Activated CD8-positive, alpha-beta memory T cell treated with anti-CD3 and anti-CD28 coated beads, Interleukin-2, amount 50 U/mL, for 1 hour (primary cell): ENCODE measurements around the gene APOBEC3A.
A peak's percentile ranks its signal among the peaks of the same experiment; 100 is the strongest.
"Not testable (repeated sequence)": the region's sequence is repeated elsewhere in the genome, so short reads cannot be mapped to it uniquely, and the experiment has no call there.

Experiments
- DNase-seq: peaks from one replicate; pipeline ENCODE4 v3.0.0-alpha.2; 2020; ENCODE audit errors: extremely low read depth

Gene APOBEC3A

DNA sequence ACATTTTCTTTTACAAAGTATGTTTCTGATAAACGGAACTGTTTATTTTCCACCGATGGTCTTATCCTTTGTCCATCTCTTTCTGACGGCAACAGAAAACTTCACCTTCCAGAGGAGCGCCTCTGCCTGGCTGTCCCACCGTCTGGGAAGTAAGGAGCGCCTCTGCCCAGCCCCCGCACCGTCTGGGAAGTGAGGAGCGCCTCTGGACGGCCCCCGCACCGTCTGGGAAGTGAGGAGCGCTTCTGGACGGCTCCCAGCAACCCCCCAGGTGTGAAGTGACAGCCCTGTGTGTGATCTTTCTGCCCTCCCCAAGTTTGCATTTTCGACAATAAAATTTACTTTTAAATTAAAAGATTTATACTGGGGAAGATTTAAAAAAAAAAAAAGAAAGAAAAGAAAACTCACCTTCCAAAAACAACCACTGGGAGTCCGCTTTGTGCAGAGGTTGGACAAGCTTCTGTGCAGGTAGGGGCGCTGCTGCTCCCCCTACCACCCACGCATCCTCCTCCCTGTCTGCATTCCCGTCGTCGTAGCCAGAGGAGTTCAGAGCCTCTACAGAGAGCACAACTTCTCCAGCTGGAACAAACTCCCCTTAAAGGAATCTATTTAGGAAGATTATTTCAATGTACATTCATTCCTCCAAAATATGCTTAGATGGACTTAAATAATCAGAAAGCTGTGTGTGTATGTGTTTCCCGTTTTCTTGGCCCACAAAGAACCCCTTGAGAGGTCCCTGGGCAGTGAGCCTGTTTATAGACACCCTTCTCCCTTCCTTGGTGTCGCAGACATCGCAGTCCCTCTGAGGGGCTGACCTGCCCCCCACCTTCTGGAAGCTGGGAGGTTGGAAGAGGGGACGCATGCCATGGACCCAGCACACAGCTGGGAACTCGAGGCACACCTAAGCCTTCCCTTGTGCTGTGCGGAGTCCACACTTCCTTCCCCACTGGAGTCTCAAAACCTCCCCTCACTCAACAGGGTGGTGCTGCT lies 23.9 kb downstream of the APOBEC3A start:
- no peak for DNase-seq

GRCh38 chr22:38981992-38982927 lies 24.9 kb downstream of the APOBEC3A start, which contains the start of gene APOBEC3B:
APOBEC3B (plus strand) TSS chr22:38982347; CDS start chr22:38982454, 107 bp downstream.
- no peak for DNase-seq

DNA sequence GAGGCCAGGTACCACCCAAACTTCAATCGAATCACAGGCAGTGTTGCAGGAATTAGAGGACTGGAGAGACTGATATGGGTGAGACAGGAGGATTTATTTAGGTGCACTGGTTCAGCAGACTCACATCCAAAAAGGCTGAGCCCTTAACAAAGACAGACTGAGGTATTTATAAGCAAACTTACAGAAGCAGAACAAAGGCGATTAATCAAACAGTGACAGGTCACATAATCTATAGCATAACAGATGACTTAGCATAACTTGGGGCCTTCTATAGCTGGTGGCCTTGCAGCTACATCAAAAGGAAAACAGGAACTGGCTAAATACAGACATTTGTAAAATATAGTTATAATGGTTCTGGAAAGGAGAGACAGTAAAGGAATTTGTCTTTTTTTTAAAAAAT lies 26.8 kb downstream of the APOBEC3A start:
- DNase-seq = no peak

DNA sequence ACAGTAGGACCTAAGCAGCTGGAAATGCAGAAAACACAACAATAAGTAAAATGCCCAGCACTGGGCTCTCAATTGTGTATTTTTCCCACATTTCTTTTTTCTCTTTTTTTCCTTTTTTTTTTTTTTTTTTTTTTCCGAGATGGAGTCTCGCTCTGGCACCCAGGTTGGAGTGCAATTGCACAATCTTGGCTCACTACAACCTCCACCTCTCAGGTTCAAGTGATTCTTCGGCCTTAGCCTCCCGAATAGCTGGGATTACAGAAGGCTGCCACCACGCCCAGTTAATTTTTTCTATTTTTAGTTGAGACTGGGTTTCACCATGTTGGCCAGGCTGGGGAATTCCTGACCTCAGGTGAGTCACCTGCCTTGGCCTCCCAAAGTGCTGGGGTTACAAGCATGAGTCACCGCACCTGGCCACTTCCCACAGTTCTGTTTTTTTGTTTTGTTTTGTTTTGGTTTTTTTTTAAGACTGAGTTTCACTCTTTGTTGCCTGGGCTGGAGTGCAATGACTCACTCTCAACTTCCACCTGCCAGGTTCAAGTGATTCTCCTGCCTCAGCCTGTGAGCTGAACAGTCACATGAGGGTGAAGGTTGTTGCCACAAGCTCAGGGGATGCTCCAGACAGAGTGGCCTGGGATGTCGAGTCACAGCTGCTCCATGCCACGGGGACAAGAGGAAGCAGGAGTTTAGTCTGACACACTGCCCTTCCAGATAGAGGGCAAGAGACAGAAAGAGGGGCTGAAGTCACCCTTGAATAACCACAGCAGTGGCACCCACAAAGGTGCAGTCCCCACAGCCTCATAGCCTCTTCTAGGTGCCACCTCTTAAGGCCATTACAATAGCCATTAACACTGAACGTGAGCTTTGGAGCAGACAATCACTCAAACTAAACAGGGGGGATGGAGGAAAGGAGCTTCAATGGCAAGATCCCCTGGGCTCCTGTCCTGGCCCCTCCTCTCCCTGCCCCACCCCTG lies 27.7 kb downstream of the APOBEC3A start:
- DNase-seq = peak; percentile 50

DNA sequence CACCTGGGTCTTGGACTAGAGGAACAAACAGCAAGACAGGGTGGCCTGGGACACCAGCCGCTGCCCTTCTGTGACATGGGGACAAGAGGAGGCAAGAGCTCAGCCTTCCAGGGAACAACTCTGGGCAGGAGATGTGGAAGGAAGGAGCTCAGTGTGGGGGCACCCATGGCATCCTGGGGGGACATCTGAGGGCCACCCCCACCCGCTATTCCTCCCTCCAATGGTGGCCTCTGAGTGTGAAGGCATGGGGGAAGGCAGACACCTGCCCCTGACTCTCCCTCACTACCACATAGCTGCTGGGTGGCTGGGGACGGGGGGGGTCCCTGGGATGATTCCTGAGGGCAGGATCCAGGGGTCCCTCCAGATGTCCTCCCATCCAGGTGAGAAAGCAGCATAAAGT lies 29.2 kb downstream of the APOBEC3A start:
- DNase-seq = no peak

DNA sequence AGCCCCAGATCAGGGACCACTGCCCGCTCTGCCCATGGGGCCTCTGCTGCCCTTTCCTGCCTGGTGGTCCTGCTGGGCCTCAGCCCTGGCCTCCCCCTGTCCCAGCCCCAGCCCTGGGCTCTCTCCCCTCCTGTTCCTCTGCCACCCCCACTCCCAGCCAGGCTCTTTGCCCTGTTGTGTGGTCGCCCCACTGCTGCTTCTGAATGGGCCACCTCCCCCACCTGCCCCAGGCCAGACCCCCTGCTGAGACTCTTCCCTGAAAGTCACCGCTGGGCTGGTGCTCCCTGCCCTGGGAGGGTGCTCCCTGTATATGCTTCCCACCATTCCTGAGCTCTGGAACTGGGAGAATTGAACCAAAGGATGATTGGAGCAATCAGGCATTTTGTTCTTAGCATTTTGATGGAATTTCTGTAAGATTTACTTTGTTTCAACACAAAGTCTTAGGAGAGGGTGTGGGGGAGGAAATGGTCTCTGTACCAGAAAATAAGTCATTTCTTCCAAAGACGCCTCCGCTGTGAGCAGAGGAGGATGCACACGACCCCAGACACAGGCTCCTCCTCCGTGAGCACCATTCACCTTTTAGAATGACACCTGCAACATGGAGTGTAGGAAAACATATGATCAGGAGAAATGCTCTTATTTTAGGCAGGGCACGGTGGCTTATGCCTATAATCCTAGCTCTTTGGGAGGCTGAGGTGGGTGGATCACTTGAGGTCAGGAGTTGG lies 29.9 kb downstream of the APOBEC3A start:
- no peak for DNase-seq

DNA sequence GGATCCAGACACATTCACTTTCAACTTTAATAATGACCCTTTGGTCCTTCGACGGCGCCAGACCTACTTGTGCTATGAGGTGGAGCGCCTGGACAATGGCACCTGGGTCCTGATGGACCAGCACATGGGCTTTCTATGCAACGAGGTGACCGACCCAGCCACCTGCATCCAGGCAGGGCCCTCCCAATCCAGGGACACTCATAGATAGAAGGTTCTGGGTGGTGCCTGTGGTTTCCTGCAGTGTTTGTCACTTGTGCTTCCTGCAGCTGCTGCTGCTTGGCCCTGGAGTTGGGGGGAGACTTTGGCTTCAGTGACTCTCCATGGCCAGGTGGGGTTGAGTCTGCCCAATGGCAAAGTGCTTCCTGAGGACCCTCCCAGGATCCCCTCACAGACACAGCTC lies 32.1 kb downstream of the APOBEC3A start:
- no peak for DNase-seq

GRCh38 chr22:38992871-38993371 lies 35.5 kb downstream of the APOBEC3A start:
- DNase-seq = not testable (repeated sequence)

DNA sequence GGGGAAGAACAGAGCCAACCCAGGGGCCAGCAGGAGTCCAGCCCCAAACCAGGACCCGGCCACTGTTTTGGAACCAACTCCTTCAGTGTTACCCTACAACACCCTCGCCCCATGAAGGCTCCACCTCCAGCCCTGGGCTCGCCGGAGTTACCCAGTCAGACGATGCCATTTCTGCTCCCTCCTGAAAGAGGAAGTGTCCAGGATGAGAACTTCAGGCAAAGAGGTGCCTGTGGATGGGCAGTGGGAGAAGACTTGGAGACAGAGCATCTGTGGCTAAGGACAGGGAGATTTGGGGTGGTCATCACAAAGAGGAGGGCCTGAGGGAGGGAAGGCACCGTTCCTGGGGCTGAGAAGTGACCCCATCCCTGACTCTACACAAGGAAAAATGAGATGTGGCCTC lies 38.7 kb downstream of the APOBEC3A start:
- no peak for DNase-seq

DNA sequence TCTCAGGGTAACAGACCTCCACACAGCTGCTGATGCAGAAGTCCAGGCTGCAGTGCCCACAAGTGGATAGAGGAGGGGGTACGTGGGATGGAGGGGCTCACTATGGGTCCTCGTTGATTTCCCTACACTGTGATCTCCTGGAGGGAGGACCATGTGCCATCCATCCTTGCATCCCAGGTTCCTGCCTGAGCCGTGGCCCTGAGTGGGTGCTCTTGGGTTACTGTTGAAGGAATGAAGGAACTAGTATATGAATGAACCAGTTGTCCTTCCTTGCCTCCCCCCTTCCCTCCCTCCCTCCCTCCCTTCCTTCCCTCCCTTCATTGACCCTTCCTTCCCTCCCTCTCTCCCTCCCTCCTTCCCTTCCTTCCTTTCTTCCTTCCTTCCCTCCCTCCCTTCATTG lies 40.1 kb downstream of the APOBEC3A start:
- no peak for DNase-seq

GRCh38 chr22:39003165-39003638 lies 45.8 kb downstream of the APOBEC3A start:
- DNase-seq = peak; percentile 45

DNA sequence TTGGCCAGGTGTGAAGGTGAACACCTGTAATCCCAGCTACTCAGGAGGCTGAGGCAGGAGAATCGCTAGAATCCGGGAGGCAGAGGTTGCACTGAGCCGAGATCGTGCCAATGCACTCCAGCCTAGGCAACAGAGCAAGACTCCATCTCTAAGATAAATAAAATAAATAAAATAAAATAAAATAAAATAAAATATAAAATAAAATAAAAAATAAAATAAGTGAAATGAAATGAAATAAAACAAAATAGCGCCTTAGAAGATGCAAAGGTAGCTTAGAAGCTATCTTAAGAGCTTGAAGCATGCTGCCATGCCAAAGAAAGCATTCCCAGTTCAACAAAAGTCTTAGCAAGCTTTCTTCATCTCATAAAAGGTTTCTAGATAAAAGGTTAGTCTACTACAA lies 49.8 kb downstream of the APOBEC3A start:
- DNase-seq = no peak

- not testable (repeated sequence) for DNase-seq
These were observed 51.0 kb downstream of the APOBEC3A start for GRCh38 chr22:39008271-39008850.

GRCh38 chr22:39010946-39011345 lies 53.5 kb downstream of the APOBEC3A start:
- no peak for DNase-seq
